ENCODE results near the gene GNAZ. TPM values are rescaled to one million over a fixed set of nuclear protein-coding genes. Genes with fewer than 3 reads are reported as not detected.
"Not testable (repeated sequence)": the region's sequence is repeated elsewhere in the genome, so short reads cannot be mapped to it uniquely, and the experiment has no call there.

GNAZ gene
- total RNA-seq, 2 experiments from 2014 or later, result 0.28 to 0.53 TPM

DNA sequence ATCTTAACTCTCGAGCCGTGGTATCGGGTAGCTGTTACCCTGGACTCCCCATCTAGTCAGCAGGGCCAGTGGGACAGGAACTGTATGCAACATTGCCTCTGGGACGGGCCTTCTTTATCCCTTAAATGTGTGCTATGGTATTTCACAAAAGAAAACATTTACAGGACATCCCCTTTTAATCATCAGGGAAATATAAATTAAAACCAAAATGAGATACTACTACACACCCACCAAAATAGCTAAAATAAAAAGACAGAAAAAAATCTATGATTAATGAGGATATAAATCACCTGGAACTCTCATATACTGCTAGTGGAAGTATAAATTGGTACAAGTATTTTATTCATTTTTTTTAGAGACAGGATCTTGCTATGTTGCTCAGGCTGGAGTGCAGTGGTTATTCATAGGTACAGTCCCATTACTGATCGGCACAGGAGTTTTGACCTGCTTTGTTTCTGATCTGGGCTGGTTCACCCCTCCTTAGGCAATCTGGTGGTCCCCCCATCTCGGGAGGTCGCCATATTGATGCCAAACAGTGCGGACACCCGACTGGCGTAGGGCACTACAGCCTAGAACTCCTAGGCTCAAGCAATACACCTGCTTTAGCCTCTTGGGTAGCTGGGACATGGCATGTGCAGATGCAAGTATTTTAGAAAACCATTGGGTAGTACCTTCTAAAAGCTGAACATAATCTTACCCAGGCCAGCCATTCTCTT lies 62.2 kb downstream of the GNAZ start:
- H3K36me3 Mint-ChIP-seq (ENCODE audit: low read depth), result no peaks in the 10 kb centered on the region
- CTCF ChIA-PET, result interaction anchor here (0.6 to 3.2 kb wide), 6 partner anchors 8 to 253 kb away, joined by 3 to 14 read pairs (median 4); partner anchors contain the start of gene RSPH14
- POLR2A ChIA-PET, result no interaction called here
- H3K9me3 Mint-ChIP-seq, result no peaks in the 10 kb centered on the region
- H3K4me1 Mint-ChIP-seq, result peaks cover 9% of the 10 kb centered on the region
- peaks cover 2% of the 10 kb centered on the region for H3K27me3 Mint-ChIP-seq
- no peak for DNase-seq
- no peak overlapping the region for H3K27ac Mint-ChIP-seq
- H3K4me3 Mint-ChIP-seq, result no peak overlapping the region

- Mint-ChIP-seq H3K27ac (no peak overlapping the region), H3K36me3 (ENCODE audit: low read depth) (no peaks in the 10 kb centered on the region), H3K27me3 (peaks cover 2% of the 10 kb centered on the region), H3K9me3 (no peaks in the 10 kb centered on the region), H3K4me3 (no peak overlapping the region), H3K4me1 (peaks cover 22% of the 10 kb centered on the region)
- DNase-seq, result no peak
- CTCF ChIA-PET, result interaction anchor here (1.7 to 3.2 kb wide), 2 partner anchors 11 to 174 kb away, joined by 6 to 14 read pairs; partner anchors contain the start of gene RAB36
- POLR2A ChIA-PET, result no interaction called here
Measured at GRCh38 chr22:23133922-23134321, 63.6 kb downstream of the GNAZ start.

- H3K4me1 Mint-ChIP-seq, result peaks cover 41% of the 10 kb centered on the region
- POLR2A ChIA-PET, result interaction anchor here (1.4 kb wide), 1 partner anchor 17 kb away, joined by 4 read pairs; no protein-coding TSS in a partner anchor
- not testable (repeated sequence) for H3K36me3 Mint-ChIP-seq (ENCODE audit: low read depth); H3K27me3 Mint-ChIP-seq; H3K4me3 Mint-ChIP-seq; H3K9me3 Mint-ChIP-seq; DNase-seq
- peak overlapping the region; percentile 94 for H3K27ac Mint-ChIP-seq
- CTCF ChIA-PET, result interaction anchor here (0.9 to 1.4 kb wide), 2 partner anchors 180 to 195 kb away, joined by 3 to 4 read pairs; no protein-coding TSS in a partner anchor
Measured at GRCh38 chr22:23136991-23137390, 66.7 kb downstream of the GNAZ start.

- peak overlapping the region; percentile 94 for H3K27ac Mint-ChIP-seq
- H3K27me3 Mint-ChIP-seq, result no peaks in the 10 kb centered on the region
- H3K36me3 Mint-ChIP-seq (ENCODE audit: low read depth), result no peaks in the 10 kb centered on the region
- no peak for DNase-seq
- POLR2A ChIA-PET, result interaction anchor here (1.0 to 1.9 kb wide), 5 partner anchors 10 to 79 kb away, joined by 3 to 6 read pairs (median 4); no protein-coding TSS in a partner anchor
- CTCF ChIA-PET, result interaction anchor here (0.9 to 1.6 kb wide), 5 partner anchors 10 to 196 kb away, joined by 3 to 9 read pairs (median 4); no protein-coding TSS in a partner anchor
- H3K9me3 Mint-ChIP-seq, result no peaks in the 10 kb centered on the region
- H3K4me1 Mint-ChIP-seq, result peaks cover 46% of the 10 kb centered on the region
- no peak overlapping the region for H3K4me3 Mint-ChIP-seq
Measured at GRCh38 chr22:23137468-23137867, 67.1 kb downstream of the GNAZ start.

GRCh38 chr22:23137905-23138561 lies 67.7 kb downstream of the GNAZ start:
- H3K36me3 Mint-ChIP-seq (ENCODE audit: low read depth), result no peaks in the 10 kb centered on the region
- no peaks in the 10 kb centered on the region for H3K9me3 Mint-ChIP-seq
- no peaks in the 10 kb centered on the region for H3K27me3 Mint-ChIP-seq
- H3K27ac Mint-ChIP-seq, result peak overlapping the region; percentile 94
- H3K4me3 Mint-ChIP-seq, result peak overlapping the region; percentile 18
- ChIA-PET CTCF (interaction anchor here (0.9 to 1.6 kb wide), 6 partner anchors 8 to 196 kb away, joined by 3 to 9 read pairs (median 4); no protein-coding TSS in a partner anchor), POLR2A (interaction anchor here (1.0 to 1.9 kb wide), 7 partner anchors 9 to 79 kb away, joined by 3 to 6 read pairs (median 4); no protein-coding TSS in a partner anchor)
- H3K4me1 Mint-ChIP-seq, result peaks cover 51% of the 10 kb centered on the region
- peak; percentile 62 for DNase-seq

DNA sequence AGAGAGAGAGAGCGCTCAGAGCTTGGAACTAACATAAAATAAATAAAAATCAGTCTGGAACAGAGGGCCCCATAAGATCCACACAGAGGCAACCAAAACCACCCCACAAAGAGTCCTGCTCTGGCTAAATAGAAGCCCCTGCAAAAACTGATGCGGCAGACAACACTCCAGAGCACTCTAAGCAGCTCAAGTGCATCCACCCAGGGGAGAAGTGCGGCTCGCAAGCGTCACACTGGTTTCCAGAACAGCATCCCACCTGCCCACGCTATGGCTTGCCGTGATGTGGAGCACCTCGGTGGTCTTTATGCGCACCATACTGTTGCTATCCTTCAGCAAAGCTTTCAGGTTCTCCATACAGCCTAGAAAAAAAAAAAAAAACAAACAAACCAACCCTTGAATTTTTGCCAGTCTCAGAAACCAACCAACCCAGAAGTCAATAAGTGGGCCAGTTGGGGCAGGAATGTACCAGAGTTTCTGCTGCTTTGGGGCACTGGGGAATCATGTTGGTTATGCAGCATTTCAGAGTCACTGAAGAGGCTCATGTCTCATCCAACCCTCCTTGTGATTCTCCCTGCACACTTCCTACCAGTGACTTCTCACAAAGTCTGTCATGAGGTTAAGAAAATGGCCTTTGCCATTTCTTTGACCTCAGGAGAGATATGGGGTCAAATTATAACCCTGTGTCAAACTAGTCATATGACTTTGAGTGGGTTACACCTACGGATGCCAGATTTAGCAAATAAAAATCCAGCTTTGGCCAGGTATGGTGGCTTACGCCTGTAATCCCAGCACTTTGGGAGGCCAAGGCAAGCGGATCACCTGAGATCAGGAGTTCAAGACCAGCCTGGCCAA lies 68.5 kb downstream of the GNAZ start:
- POLR2A ChIA-PET, result interaction anchor here (1.0 to 1.9 kb wide), 5 partner anchors 8 to 78 kb away, joined by 3 to 6 read pairs (median 4); no protein-coding TSS in a partner anchor
- DNase-seq, result no peak
- Mint-ChIP-seq H3K27me3 (no peaks in the 10 kb centered on the region), H3K4me1 (peaks cover 55% of the 10 kb centered on the region), H3K27ac (peak overlapping the region; percentile 94), H3K36me3 (ENCODE audit: low read depth) (no peaks in the 10 kb centered on the region), H3K9me3 (no peaks in the 10 kb centered on the region), H3K4me3 (no peak overlapping the region)
- CTCF ChIA-PET, result interaction anchor here (0.9 to 1.6 kb wide), 4 partner anchors 7 to 183 kb away, joined by 3 to 9 read pairs (median 4); no protein-coding TSS in a partner anchor

- DNase-seq, result no peak
- Mint-ChIP-seq H3K36me3 (ENCODE audit: low read depth) (no peaks in the 10 kb centered on the region), H3K27ac (no peak overlapping the region), H3K9me3 (no peaks in the 10 kb centered on the region), H3K4me1 (peaks cover 70% of the 10 kb centered on the region), H3K4me3 (no peak overlapping the region), H3K27me3 (peaks cover 2% of the 10 kb centered on the region)
- ChIA-PET POLR2A (no interaction called here), CTCF (interaction anchor here (1.2 kb wide), 1 partner anchor 8 kb away, joined by 4 read pairs; no protein-coding TSS in a partner anchor)
Measured at GRCh38 chr22:23140385-23140784, 70.1 kb downstream of the GNAZ start.

GRCh38 chr22:23142546-23143105 lies 72.3 kb downstream of the GNAZ start:
- H3K4me1 Mint-ChIP-seq, result peaks cover 63% of the 10 kb centered on the region
- POLR2A ChIA-PET, result interaction anchor here (1.0 to 1.3 kb wide), 2 partner anchors 23 to 40 kb away, joined by 3 to 4 read pairs; no protein-coding TSS in a partner anchor
- no peak for DNase-seq
- H3K27me3 Mint-ChIP-seq, result peaks cover 4% of the 10 kb centered on the region
- H3K9me3 Mint-ChIP-seq, result no peaks in the 10 kb centered on the region
- CTCF ChIA-PET, result interaction anchor here (0.6 to 1.0 kb wide), 3 partner anchors 10 to 258 kb away, joined by 3 to 4 read pairs (median 3); no protein-coding TSS in a partner anchor
- no peaks in the 10 kb centered on the region for H3K36me3 Mint-ChIP-seq (ENCODE audit: low read depth)
- peak overlapping the region; percentile 82 for H3K27ac Mint-ChIP-seq
- peak overlapping the region; percentile 58 for H3K4me3 Mint-ChIP-seq

- ChIA-PET POLR2A (no interaction called here), CTCF (interaction anchor here (0.7 kb wide), 1 partner anchor 38 kb away, joined by 3 read pairs; no protein-coding TSS in a partner anchor)
- H3K4me3 Mint-ChIP-seq, result no peak overlapping the region
Measured at GRCh38 chr22:23143119-23143518, 72.8 kb downstream of the GNAZ start.

GRCh38 chr22:23144432-23144831 lies 74.1 kb downstream of the GNAZ start:
- peaks cover 7% of the 10 kb centered on the region for H3K27me3 Mint-ChIP-seq
- no peak for DNase-seq
- H3K27ac Mint-ChIP-seq, result no peak overlapping the region
- ChIA-PET CTCF (interaction anchor here (0.7 to 1.5 kb wide), 4 partner anchors 10 to 533 kb away, joined by 3 to 6 read pairs (median 4); no protein-coding TSS in a partner anchor), POLR2A (interaction anchor here (0.7 to 1.8 kb wide), 2 partner anchors 36 to 213 kb away, joined by 3 to 6 read pairs; partner anchors contain the start of gene BCR)
- H3K36me3 Mint-ChIP-seq (ENCODE audit: low read depth), result no peaks in the 10 kb centered on the region
- no peaks in the 10 kb centered on the region for H3K9me3 Mint-ChIP-seq
- peaks cover 48% of the 10 kb centered on the region for H3K4me1 Mint-ChIP-seq
- H3K4me3 Mint-ChIP-seq, result no peak overlapping the region

More at GRCh38 chr22:23143119-23143518, 72.8 kb downstream of the GNAZ start:
- H3K27me3 Mint-ChIP-seq, result peaks cover 7% of the 10 kb centered on the region
- H3K9me3 Mint-ChIP-seq, result no peaks in the 10 kb centered on the region
- no peaks in the 10 kb centered on the region for H3K36me3 Mint-ChIP-seq (ENCODE audit: low read depth)
- H3K4me1 Mint-ChIP-seq, result peaks cover 58% of the 10 kb centered on the region
- no peak for DNase-seq
- peak overlapping the region; percentile 82 for H3K27ac Mint-ChIP-seq

DNA sequence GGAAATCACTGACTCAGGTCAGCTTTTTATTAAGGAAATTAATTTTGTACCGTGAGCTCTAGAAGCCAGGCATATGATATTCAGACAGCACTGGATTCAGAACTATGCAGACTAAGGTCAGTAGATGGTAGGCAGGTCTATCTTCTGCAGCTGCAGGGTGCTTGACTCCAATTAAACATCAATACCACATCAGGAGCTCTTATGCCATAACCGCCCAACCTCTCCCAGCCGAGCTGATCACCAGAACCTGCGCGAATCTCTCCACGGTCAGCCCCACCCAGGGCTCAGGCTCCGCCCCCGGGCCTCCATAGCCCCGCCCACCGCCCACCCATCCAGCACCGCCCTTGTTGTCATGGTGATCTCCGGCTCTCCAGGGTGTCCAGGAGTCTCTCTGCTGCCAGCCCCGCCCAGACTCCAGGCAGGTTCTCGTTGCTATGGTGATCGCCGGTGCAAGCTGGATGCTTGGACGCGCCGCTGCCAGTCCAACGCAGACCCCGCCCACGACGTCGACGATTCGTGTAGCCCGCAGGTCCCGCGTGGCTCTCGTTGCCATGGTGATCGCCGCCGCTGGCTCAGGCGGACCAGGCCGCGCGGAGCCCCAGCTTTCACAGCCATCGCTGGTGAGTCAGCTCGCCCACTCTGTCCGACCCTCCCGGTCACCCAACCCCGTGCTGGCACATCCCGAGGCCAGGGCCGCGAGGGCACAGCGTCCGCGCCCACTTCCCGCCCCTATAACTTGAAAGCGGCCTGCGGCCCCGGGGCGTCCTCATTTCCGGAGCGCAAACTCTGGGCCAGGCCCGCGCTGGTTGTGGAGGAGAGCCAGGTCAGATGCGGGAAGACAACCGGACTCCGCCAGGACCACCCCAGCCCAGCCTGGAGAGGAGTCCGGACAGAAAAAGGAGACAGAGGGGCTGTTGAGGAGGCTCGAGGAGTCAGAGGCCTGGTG lies 74.9 kb downstream of the GNAZ start, which contains the start of gene RAB36:
Gene RAB36 (plus strand): TSS at position 546 of the 946 bp plus-strand sequence. CDS start 1,140 bp downstream, outside the sequence.
- H3K27ac Mint-ChIP-seq, result peak within 1 kb of the TSS; percentile 31
- POLR2A ChIA-PET, result interaction anchor here (0.7 to 1.8 kb wide), 2 partner anchors 35 to 214 kb away, joined by 3 to 6 read pairs; partner anchors contain the start of gene BCR

More for the DNA sequence above, 74.9 kb downstream of the GNAZ start, which contains the start of gene RAB36:
- H3K9me3 Mint-ChIP-seq, result no peaks in the 10 kb centered on the region
- DNase-seq, result peak; percentile 89
- no peaks in the 10 kb centered on the region for H3K36me3 Mint-ChIP-seq (ENCODE audit: low read depth)
- H3K4me1 Mint-ChIP-seq, result peaks cover 46% of the 10 kb centered on the region
- peaks cover 7% of the 10 kb centered on the region for H3K27me3 Mint-ChIP-seq
- peak within 1 kb of the TSS; percentile 59 for H3K4me3 Mint-ChIP-seq
- CTCF ChIA-PET, result interaction anchor here (0.5 to 1.5 kb wide), 8 partner anchors 7 to 534 kb away, joined by 3 to 6 read pairs (median 4); no protein-coding TSS in a partner anchor
